HL-60 (cell line): ENCODE data around the gene IGFN1.

ENCODE experiments used
- GABPA ChIP-seq: IDR thresholded peaks from 2 replicates; pipeline ENCODE4 v1.6.1; 2012; ENCODE audit warnings: low read depth
- POLR2AphosphoS5 ChIP-seq: IDR thresholded peaks from 2 replicates; pipeline ENCODE4 v1.6.1; 2012; ENCODE audit warnings: low read depth
- TF ChIP-seq, protein P1 (sequence below): IDR thresholded peaks from one replicate; pipeline ENCODE4 v1.5.1; 2011; ENCODE audit warnings: low read length, control low read depth, inconsistent platforms; ENCODE audit not compliant: insufficient read depth

DNA sequence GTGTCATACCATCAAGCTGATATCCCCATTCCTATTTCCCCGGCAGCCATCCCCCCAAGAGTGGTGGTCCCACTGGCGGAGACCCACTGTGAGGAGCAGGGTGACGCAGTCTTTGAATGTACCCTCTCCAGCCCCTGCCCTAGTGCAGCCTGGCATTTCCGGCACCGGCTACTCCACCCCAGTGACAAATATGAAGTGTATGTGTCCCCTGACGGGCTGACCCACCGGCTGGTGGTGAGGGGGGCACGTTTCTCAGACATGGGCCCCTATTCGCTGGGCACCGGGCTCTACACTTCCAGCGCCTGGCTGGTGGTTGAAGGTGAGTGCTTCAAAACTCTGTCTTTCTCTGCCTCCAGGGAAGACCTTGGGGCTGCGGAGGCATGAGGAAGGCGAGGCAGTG, 14.4 kb downstream of the IGFN1 start:
- TF ChIP-seq, protein P1, sequence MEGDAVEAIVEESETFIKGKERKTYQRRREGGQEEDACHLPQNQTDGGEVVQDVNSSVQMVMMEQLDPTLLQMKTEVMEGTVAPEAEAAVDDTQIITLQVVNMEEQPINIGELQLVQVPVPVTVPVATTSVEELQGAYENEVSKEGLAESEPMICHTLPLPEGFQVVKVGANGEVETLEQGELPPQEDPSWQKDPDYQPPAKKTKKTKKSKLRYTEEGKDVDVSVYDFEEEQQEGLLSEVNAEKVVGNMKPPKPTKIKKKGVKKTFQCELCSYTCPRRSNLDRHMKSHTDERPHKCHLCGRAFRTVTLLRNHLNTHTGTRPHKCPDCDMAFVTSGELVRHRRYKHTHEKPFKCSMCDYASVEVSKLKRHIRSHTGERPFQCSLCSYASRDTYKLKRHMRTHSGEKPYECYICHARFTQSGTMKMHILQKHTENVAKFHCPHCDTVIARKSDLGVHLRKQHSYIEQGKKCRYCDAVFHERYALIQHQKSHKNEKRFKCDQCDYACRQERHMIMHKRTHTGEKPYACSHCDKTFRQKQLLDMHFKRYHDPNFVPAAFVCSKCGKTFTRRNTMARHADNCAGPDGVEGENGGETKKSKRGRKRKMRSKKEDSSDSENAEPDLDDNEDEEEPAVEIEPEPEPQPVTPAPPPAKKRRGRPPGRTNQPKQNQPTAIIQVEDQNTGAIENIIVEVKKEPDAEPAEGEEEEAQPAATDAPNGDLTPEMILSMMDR: no peak
- TF ChIP-seq POLR2AphosphoS5 (no peak), GABPA (no peak)
